GM18951 (cell line): Measurements from ENCODE around the gene SCFD1.
"Not testable (repeated sequence)": the region's sequence is repeated elsewhere in the genome, so short reads cannot be mapped to it uniquely, and the experiment has no call there.

Source experiments
- POLR2A ChIP-seq: IDR thresholded peaks from 4 replicates; pipeline ENCODE4 v1.6.1; 2011; ENCODE audit warnings: mild to moderate bottlenecking; ENCODE audit not compliant: insufficient read length, insufficient read depth; ENCODE audit errors: extremely low read depth
- in situ Hi-C: fragments of 300-500 bp; cut with MboI; formaldehyde crosslinking; loops from one replicate; pipeline ENCODE4 v1.12.0; 2022; ENCODE audit warnings: low sequenced_read_pairs, mixed read lengths, inconsistent platforms; ENCODE audit not compliant: unreplicated experiment

Gene SCFD1, protein sequence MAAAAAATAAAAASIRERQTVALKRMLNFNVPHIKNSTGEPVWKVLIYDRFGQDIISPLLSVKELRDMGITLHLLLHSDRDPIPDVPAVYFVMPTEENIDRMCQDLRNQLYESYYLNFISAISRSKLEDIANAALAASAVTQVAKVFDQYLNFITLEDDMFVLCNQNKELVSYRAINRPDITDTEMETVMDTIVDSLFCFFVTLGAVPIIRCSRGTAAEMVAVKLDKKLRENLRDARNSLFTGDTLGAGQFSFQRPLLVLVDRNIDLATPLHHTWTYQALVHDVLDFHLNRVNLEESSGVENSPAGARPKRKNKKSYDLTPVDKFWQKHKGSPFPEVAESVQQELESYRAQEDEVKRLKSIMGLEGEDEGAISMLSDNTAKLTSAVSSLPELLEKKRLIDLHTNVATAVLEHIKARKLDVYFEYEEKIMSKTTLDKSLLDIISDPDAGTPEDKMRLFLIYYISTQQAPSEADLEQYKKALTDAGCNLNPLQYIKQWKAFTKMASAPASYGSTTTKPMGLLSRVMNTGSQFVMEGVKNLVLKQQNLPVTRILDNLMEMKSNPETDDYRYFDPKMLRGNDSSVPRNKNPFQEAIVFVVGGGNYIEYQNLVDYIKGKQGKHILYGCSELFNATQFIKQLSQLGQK

DNA sequence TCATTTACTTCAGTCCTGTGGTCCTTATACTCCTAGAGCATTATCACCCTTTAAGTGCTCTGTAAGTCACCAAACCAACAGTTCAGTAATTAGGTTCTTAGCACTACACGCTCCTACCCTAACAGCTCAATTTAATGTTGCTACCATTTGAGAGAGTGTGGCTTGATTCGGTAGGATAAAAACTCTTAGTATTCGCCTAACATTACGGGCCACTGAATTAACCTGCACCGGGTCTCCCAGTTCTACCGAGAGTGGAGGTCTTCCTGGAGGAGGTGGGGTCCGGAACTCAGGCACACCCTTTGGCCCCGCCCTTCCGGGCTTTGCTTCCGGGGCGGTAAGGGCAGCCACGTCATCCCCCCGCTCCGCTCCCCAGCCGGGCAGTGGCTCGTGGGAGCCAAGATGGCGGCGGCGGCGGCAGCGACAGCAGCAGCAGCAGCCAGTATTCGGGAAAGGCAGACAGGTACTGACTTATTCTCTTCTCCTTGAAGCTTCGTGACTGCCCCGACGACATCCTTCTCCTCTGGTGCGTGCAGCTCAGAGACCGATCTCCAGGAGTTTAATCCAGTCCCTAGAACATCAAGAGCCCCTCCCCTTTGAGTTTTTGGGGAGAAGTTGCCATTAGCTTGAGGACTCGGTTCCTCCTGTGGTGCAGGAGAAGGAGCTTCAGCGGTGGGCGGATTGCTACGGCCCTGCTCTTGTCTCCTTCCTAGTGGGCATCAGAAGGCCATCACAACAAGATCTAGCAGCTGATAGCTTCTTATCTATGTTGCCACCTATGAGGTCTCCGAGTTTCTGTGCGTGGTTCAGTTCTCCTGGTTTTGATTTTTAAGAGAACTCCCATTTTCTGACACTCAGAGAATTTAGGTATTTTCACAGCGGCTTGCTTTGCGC lies at the start of gene SCFD1:
Gene SCFD1 (plus strand): TSS at position 380 of the 891 bp plus-strand sequence. CDS start 20 bp downstream, at position 400.
- in situ Hi-C loops: no loop called here
- TF ChIP-seq POLR2A: peak; percentile 96

DNA sequence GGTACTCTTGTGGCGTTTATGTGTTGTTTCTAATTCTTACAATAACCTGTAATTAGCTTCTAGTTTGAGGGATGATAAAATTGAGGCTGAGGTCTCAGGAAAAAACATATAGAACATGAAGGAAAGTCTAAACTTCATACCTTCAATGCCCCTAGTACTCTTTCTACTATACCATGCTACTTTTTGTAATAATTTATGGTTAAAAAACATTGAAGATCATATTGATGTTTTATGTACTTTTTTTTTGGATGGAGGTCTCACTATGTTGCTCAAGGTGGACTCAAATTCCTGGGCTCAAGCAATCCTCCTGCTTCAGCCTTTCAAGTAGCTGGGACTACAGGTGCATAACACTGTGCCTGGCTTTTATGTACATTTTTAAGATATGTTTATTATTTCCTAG lies 49.3 kb upstream of the SCFD1 start:
- no peak for TF ChIP-seq POLR2A
- in situ Hi-C loops: no loop called here

DNA sequence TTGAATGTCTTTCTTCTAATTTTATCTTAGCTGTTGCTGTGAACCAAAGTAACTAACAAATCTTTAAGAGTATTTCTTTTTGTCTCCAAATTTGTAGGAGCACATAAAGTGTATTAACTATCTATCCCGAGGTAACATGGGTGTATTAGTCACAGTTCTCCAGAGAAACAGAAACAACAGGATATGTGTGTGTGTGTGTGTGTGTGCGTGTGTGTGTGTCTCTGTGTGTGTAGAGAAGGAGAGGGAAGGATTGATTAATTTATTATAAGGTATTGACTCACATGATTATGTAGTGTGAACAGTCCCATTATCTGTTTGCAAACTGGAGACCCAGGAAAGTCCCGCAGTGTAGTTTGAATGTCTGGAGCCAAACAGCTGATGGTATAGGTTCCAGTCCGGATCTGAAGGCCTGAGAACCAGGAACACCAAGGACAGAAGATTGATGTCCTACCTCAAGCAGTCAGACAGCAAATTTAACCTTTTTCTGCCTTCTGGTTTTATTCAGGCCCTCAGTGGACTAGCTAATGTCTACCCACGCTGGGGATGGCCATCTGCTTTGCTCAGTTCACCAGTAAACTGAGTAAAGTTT lies 48.8 kb upstream of the SCFD1 start:
- in situ Hi-C loops: no loop called here
- no peak for TF ChIP-seq POLR2A

DNA sequence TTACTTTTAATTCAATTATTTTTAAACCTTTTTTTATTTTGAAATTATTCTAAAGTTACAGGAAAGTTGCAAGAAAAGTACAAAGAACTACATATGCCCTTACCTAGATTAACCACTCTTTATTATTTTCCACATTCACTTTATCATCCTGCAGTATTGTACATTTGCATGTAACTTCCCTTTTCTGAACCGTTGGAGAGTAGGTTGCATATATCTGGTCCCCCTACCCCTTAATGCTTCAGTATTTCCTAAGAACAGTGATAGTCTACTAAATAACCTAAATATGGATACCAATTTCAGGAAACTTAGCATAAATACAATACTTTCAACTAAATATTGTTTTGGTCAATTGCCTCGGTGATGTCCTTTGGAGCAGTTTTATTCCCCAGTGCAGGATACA lies 48.2 kb upstream of the SCFD1 start:
- in situ Hi-C loops: no loop called here
- TF ChIP-seq POLR2A: no peak

DNA sequence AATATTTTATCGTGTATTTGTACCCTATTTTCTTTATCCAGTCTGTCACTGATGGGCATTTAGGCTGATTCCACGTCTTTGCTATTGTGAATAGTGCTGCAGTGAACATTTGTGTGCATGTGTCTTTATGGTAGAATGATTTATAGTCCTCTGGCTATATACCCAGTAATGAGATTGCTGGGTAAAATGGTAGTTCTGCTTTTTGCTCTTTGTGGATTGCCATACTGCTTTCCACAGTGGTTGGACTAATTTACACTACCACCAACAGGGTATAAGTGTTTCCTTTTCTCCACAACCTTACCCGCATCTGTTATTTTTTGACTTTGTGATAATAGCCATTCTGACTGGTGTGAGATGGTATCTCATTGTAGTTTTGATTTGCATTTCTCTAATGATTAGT lies 47.3 kb upstream of the SCFD1 start:
- in situ Hi-C loops: not testable (repeated sequence)

DNA sequence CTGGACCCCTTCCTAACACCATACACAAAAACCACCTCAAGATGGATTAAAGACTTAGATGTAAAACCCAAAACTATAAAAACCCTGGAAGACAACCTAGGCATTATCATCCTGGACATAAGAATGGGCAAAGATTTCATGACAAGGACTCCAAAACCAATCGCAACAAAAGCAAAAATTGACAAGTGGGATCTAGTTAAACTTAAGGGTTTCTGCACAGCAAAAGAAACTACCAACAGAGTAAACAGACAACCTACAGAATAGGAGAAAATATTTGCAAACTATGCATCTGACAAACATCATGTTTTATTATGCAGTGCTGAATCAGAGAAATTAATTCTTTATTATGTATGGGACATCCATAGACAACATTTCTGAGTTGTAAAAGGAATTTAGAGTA lies 45.8 kb upstream of the SCFD1 start:
- in situ Hi-C loops: not testable (repeated sequence)

DNA sequence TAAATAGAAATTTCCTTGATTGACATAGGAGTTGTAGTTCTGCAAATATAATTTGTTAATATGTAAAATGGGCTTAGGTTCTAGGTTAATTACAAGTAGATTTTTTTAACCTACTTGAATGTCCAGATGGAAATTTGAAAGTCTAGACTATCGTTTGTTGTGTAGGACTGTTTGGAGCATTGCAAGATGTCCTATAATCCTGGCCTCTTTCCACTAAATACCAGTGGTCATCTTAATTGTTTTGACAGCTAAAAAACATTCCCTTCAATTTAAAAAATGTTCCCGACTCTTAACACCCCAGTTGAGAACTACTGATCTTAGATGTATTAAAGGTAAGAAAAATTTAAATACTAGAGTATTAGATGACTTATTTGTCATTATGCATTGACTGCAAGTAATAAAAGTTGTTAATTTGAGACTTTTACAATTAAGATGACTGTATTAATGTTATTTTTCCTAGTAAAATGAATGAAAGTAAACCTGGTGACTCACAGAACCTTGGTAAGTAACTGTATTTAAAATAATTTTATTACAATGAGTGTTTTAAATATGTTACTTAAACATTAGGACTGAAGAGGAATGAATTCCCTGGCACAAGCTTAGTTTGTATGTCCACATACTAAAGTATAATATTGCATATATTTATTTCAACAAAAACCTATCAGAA lies 41.4 kb upstream of the SCFD1 start:
- no peak for TF ChIP-seq POLR2A
- in situ Hi-C loops: no loop called here

DNA sequence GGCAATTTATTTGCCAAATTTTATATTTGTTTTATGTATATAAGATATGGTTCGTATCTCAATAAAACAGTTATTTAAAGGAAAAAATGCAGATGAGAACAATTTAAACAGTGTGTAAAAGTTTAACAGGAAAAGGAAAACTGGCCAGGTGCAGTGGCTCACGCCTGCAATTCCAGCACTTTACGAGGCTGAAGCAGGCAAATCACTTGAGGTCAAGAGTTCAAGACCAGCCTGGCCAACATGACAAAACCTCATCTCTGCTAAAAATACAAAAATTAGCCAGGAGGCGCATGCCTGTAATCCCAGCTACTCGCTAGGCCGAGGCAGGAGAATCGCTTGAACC lies 40.9 kb upstream of the SCFD1 start:
- in situ Hi-C loops: no loop called here

DNA sequence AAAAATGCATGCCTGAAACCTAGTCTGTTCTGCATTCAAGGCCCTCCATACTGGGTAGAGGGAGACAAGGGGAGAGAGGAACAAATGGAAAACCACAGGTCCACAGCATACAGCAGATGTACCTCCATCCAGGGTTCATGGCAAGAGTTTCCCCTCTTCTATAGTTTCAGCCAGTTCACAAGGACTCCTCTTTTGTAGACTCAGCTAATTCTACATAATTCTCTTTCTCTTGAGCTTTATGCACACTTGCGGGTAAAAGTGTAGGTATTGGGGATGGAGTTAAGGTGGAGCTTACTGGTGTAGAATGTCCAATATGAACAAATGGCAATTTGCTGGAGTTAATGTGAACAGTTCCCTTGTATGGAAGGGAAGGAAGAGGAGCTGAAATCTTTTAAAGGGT lies 39.7 kb upstream of the SCFD1 start:
- in situ Hi-C loops: no loop called here

More for the DNA sequence above, 40.9 kb upstream of the SCFD1 start:
- no peak for TF ChIP-seq POLR2A

DNA sequence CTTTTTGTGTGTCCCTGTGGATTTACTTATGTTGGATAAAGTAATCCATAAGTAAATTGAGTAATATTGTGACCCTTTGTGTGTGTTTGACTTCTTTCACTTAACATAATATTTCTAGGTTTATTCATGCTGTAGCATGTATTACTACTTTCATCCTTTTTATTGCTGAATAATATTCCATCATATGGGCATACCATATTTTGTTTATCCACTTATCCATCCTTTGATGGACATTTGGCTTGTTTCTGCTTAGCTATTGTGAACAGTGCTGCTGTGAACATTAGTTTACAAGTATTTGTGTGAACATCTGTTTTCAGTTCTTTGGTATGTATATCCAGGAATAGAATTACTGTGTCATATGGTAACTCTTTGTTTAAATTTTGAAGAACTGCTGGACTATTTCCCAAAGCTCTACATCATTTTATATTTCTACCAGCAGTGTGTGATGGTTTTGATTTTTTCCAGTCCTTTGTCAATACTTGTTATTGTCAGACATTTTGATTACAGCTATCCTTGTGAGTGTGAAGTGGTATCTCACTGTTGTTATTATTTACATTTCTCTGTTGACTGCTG lies 38.0 kb upstream of the SCFD1 start:
- no peak for TF ChIP-seq POLR2A
- in situ Hi-C loops: no loop called here

More for the DNA sequence above, 39.7 kb upstream of the SCFD1 start:
- no peak for TF ChIP-seq POLR2A

DNA sequence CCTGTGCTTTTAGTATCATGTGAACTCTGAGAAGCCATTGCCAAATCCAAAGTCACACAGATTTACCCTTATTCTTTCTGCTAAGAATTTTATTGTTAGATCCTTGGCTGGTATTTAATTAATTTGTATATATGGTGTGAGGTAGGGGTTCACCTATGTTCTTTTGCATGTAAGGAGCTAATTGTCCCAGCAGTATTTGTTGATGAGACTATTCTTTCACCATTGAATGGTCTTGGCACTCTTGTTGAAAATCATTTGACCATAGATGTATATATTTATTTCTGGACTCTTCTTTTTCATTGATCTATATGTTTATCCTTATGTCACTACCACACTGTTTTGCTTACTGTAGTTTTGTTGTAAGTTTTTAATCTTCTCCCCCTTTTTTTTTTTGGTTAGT lies 36.9 kb upstream of the SCFD1 start:
- no peak for TF ChIP-seq POLR2A
- in situ Hi-C loops: no loop called here

DNA sequence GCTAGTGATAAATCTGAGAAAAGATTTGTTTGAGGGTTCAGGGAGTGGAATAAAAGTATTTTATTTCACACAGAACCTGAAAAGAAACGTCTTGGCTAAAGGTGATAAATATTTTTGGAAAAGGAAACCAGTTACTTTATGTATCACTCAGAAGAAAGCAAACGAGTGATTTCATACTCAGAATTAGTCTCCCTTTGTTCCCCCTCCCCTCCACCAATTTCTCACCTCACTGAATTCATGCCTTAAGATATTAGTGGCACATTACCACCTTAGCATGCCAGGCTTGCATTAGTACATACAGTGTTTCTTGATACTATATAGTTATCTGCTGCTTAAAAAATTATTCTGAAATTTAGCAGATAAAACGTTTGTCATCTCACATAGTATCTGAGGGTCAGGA lies 35.0 kb upstream of the SCFD1 start:
- TF ChIP-seq POLR2A: no peak

More for the DNA sequence above, 35.0 kb upstream of the SCFD1 start:
- in situ Hi-C loops: no loop called here
